HG03280 (cell line): Measurements from ENCODE around the gene CLEC19A.

ENCODE experiments used
- ATAC-seq: cut with Tn5 transposase; IDR thresholded peaks from one replicate; pipeline ENCODE4 v1.9.1; 2021; ENCODE audit warnings: mild to moderate bottlenecking, moderate library complexity; ENCODE audit not compliant: unreplicated experiment

Gene CLEC19A

GRCh38 chr16:19285431-19285830, at the start of gene CLEC19A:
Gene CLEC19A (plus strand): TSS chr16:19285731. CDS start chr16:19285852, 121 bp downstream.
- no peak for ATAC-seq

- no peak for ATAC-seq
Measured at GRCh38 chr16:19235886-19236285, 49.6 kb upstream of the CLEC19A start.

GRCh38 chr16:19236561-19237209, 48.8 kb upstream of the CLEC19A start:
- ATAC-seq = no peak

GRCh38 chr16:19238406-19238805, 47.1 kb upstream of the CLEC19A start:
- ATAC-seq = no peak

GRCh38 chr16:19239511-19240155, 45.9 kb upstream of the CLEC19A start:
- ATAC-seq = no peak

GRCh38 chr16:19240494-19240893, 45.0 kb upstream of the CLEC19A start:
- no peak for ATAC-seq

- ATAC-seq = no peak
Measured at GRCh38 chr16:19241512-19241911, 44.0 kb upstream of the CLEC19A start.

GRCh38 chr16:19242186-19242585, 43.3 kb upstream of the CLEC19A start:
- no peak for ATAC-seq

GRCh38 chr16:19242987-19243575, 42.5 kb upstream of the CLEC19A start:
- ATAC-seq = no peak

- no peak for ATAC-seq
Measured at GRCh38 chr16:19245326-19245925, 40.1 kb upstream of the CLEC19A start.

- no peak for ATAC-seq
Measured at GRCh38 chr16:19252904-19253303, 32.6 kb upstream of the CLEC19A start.

- ATAC-seq = no peak
Measured at GRCh38 chr16:19254611-19255010, 30.9 kb upstream of the CLEC19A start.

- no peak for ATAC-seq
Measured at GRCh38 chr16:19264123-19264673, 21.3 kb upstream of the CLEC19A start.

- no peak for ATAC-seq
Measured at GRCh38 chr16:19265380-19265930, 20.1 kb upstream of the CLEC19A start.

- ATAC-seq = no peak
Measured at GRCh38 chr16:19266774-19267173, 18.8 kb upstream of the CLEC19A start.

GRCh38 chr16:19269098-19269497, 16.4 kb upstream of the CLEC19A start:
- ATAC-seq = no peak

- no peak for ATAC-seq
Measured at GRCh38 chr16:19274165-19274797, 11.2 kb upstream of the CLEC19A start.

GRCh38 chr16:19278403-19278802, 7.1 kb upstream of the CLEC19A start:
- ATAC-seq = no peak

GRCh38 chr16:19281246-19281645, 4.3 kb upstream of the CLEC19A start:
- no peak for ATAC-seq

- ATAC-seq = no peak
Measured at GRCh38 chr16:19282101-19282500, 3.4 kb upstream of the CLEC19A start.

- no peak for ATAC-seq
Measured at GRCh38 chr16:19283637-19284036, 1.9 kb upstream of the CLEC19A start.
